HepG2 (cell line): Measurements from ENCODE around the gene TOM1L2. TPM values are rescaled to one million over a fixed set of nuclear protein-coding genes. Genes with fewer than 3 reads are reported as not detected.

Source experiments
- ARID4A ChIP-seq: sonication (generic); formaldehyde crosslinking; IDR thresholded peaks from 2 replicates; pipeline ENCODE4 v1.5.0; 2020; ENCODE audit warnings: mild to moderate bottlenecking, missing genetic modification reagents, borderline replicate concordance
- CENPT ChIP-seq: sonication (generic); formaldehyde crosslinking; IDR thresholded peaks from 2 replicates; pipeline ENCODE4 v1.8.0; 2022; ENCODE audit warnings: low read depth, mild to moderate bottlenecking, moderate library complexity, missing genetic modification reagents
- E2F2 ChIP-seq: sonication (generic); formaldehyde crosslinking; IDR thresholded peaks from 2 replicates; pipeline ENCODE4 v1.4.0; 2020; ENCODE audit warnings: missing genetic modification reagents, borderline replicate concordance
- ETV6 ChIP-seq: sonication (generic); formaldehyde crosslinking; conservative IDR thresholded peaks from 2 replicates; pipeline ENCODE4 v1.4.0; 2020; ENCODE audit warnings: missing genetic modification reagents
- HDAC1 ChIP-seq: sonication (generic); formaldehyde crosslinking; IDR thresholded peaks from 2 replicates; pipeline ENCODE4 v1.5.1; 2020; ENCODE audit warnings: mild to moderate bottlenecking, missing genetic modification reagents
- KDM5B ChIP-seq: sonication (generic); formaldehyde crosslinking; IDR thresholded peaks from 2 replicates; pipeline ENCODE4 v1.4.0; 2020; ENCODE audit warnings: missing genetic modification reagents, mild to moderate bottlenecking, borderline replicate concordance
- MYC ChIP-seq: sonication (generic); formaldehyde crosslinking; IDR thresholded peaks from 2 replicates; pipeline ENCODE4 v1.9.0; 2021; ENCODE audit warnings: missing genetic modification reagents, borderline replicate concordance
- PCBP2 ChIP-seq: fragments of 200-400 bp; formaldehyde crosslinking; optimal IDR thresholded peaks from 2 replicates; pipeline ENCODE3; 2018; ENCODE audit warnings: low read length, low read depth; ENCODE audit not compliant: poor library complexity, severe bottlenecking
- RARA ChIP-seq: IDR thresholded peaks from 2 replicates; pipeline ENCODE4 v1.6.1; 2016; ENCODE audit warnings: missing genetic modification reagents, missing compliant biosample characterization
- REL ChIP-seq: sonication (generic); formaldehyde crosslinking; conservative IDR thresholded peaks from 2 replicates; pipeline ENCODE4 v1.8.0; 2022; ENCODE audit warnings: mild to moderate bottlenecking, missing genetic modification reagents, moderate library complexity
- TAF1 ChIP-seq: sonication (generic); formaldehyde crosslinking; IDR thresholded peaks from 2 replicates; pipeline ENCODE4 v1.4.0; 2020; ENCODE audit warnings: missing genetic modification reagents
- U2AF1 ChIP-seq: fragments of 200-400 bp; formaldehyde crosslinking; optimal IDR thresholded peaks from 2 replicates; pipeline ENCODE3; 2017; ENCODE audit warnings: mild to moderate bottlenecking, low read depth, low read length
- YY1 ChIP-seq: IDR thresholded peaks from 2 replicates; pipeline ENCODE4 v1.6.1; 2011; ENCODE audit warnings: low read length, low read depth, moderate library complexity, mild to moderate bottlenecking; ENCODE audit not compliant: insufficient read depth, insufficient replicate concordance
- ZNF275 ChIP-seq: sonication (generic); formaldehyde crosslinking; IDR thresholded peaks from 2 replicates; pipeline ENCODE4 v1.8.0; 2022; ENCODE audit warnings: missing genetic modification reagents, mild to moderate bottlenecking, inconsistent platforms, borderline replicate concordance
- ZNF609 ChIP-seq: sonication (generic); formaldehyde crosslinking; IDR thresholded peaks from 2 replicates; pipeline ENCODE4 v1.4.0; 2020; ENCODE audit warnings: mild to moderate bottlenecking, missing genetic modification reagents, borderline replicate concordance
- ZNF776 ChIP-seq: sonication (generic); formaldehyde crosslinking; IDR thresholded peaks from 2 replicates; pipeline ENCODE4 v1.4.0; 2020; ENCODE audit warnings: mild to moderate bottlenecking, missing genetic modification reagents
- ZSCAN20 ChIP-seq: sonication (generic); formaldehyde crosslinking; IDR thresholded peaks from 2 replicates; pipeline ENCODE4 v1.4.0; 2020; ENCODE audit warnings: missing genetic modification reagents, mild to moderate bottlenecking, borderline replicate concordance
- polyA plus RNA-seq, 8 experiments: library from polyadenylated mRNA; depleted of rRNA in 3 of 8; stranded (reverse) in 7 of 8; unstranded in 1 of 8; fragments of >200 nt; fragmentation: Illumina TruSeq in 4 of 8; extraction: Trizol in 4 of 8; gene quantifications; 2 replicates each; pipeline versions ENCODE4 v1.2.1 to v1.2.3, GENCODE V29; 2011 to 2016; ENCODE audit warnings: low read depth in 4 of 8, missing spikeins in 1 of 8, mixed read lengths in 1 of 8; ENCODE audit not compliant: insufficient read depth in 1 of 8
- total RNA-seq, 5 experiments: library from RNA; depleted of rRNA; stranded (reverse); fragments of >200 nt; fragmentation: Illumina TruSeq; extraction: Trizol; gene quantifications; 2 replicates each; pipeline ENCODE4 v1.2.3, GENCODE V29; 2016; ENCODE audit warnings: low read depth in 1 of 5

TOM1L2 gene
- total and polyA plus RNA-seq, 2 of the 13 experiments (the other 11 are each of a cell fraction or from before 2014, with no cell fraction given) = 4.7 to 7.4 TPM

GRCh38 chr17:17836250-17836817 is 135.9 kb downstream of the TOM1L2 start (continued):
- TF ChIP-seq ARID4A (CRISPR knock-in tag) (peak; percentile 83), ZNF776 (CRISPR knock-in tag) (peak; percentile 79), KDM5B (CRISPR knock-in tag) (peak; percentile 90), YY1 (peak; percentile 65), ZSCAN20 (CRISPR knock-in tag) (no peak; the same call in 1 of the 2 replicates), PCBP2 (no peak), U2AF1 (no peak), ZNF609 (CRISPR knock-in tag) (peak; percentile 66), HDAC1 (CRISPR knock-in tag) (peak; percentile 76), CENPT (CRISPR knock-in tag) (0 out of 2 replicates have a peak, but pooled peaks have one; percentile 14), ETV6 (CRISPR knock-in tag) (peak; percentile 46), REL (peak; percentile 92; the same call in 1 of the 2 replicates), ZNF275 (CRISPR knock-in tag) (peak; percentile 79; the same call in 1 of the 2 replicates), MYC (peak; percentile 98), E2F2 (CRISPR knock-in tag) (no peak; the same call in 1 of the 2 replicates), TAF1 (CRISPR knock-in tag) (peak; percentile 89), RARA (CRISPR knock-in tag) (peak; percentile 99)
